ENCODE results near the gene PBRM1.

- TF ChIP-seq EZH2 (IDR thresholded peaks at IDR 0.05; ENCODE audit: insufficient read depth, poor library complexity, severe bottlenecking) = no peak
- no peak for TF ChIP-seq EZH2phosphoT487 (IDR thresholded peaks at IDR 0.05; ENCODE audit: insufficient read depth, low read depth)
These were observed 89.0 kb downstream of the PBRM1 start for GRCh38 chr3:52596658-52597265.

All from GM23248 (cell line).